Glutamatergic neuron (in vitro differentiated cells): ENCODE measurements around the gene GLRX3. TPM values are rescaled to one million over a fixed set of nuclear protein-coding genes. Genes with fewer than 3 reads are reported as not detected.

Experiments used
- DNase-seq: peaks from one replicate; pipeline ENCODE4 v3.0.0; 2022
- H3K27ac Mint-ChIP-seq: one replicate; pipeline ENCODE4 v1.8.0; 2020; ENCODE audit warnings: mild to moderate bottlenecking, mixed read lengths, inconsistent platforms; ENCODE audit not compliant: unreplicated experiment
- H3K27me3 Mint-ChIP-seq: one replicate; pipeline ENCODE4 v1.8.0; 2020; ENCODE audit warnings: mild to moderate bottlenecking, moderate library complexity, mixed read lengths, inconsistent platforms; ENCODE audit not compliant: unreplicated experiment
- H3K36me3 Mint-ChIP-seq: one replicate; pipeline ENCODE4 v1.8.0; 2020; ENCODE audit warnings: mild to moderate bottlenecking, mixed read lengths, inconsistent platforms; ENCODE audit not compliant: unreplicated experiment
- H3K4me1 Mint-ChIP-seq: one replicate; pipeline ENCODE4 v1.8.0; 2020; ENCODE audit warnings: mild to moderate bottlenecking, low read depth, mixed read lengths, inconsistent platforms; ENCODE audit not compliant: unreplicated experiment
- H3K4me3 Mint-ChIP-seq: one replicate; pipeline ENCODE4 v1.8.0; 2020; ENCODE audit warnings: mild to moderate bottlenecking, mixed read lengths, inconsistent platforms; ENCODE audit not compliant: unreplicated experiment
- H3K9me3 Mint-ChIP-seq: one replicate; pipeline ENCODE4 v1.8.0; 2020; ENCODE audit warnings: mild to moderate bottlenecking, moderate library complexity, mixed read lengths, inconsistent platforms; ENCODE audit not compliant: unreplicated experiment
- total RNA-seq: library from RNA; stranded (reverse); fragmentation: NEBNext Ultra II Directional; extraction: Animal tissue kit (Norgen Biotek cat#: 25700); gene quantifications from one replicate; pipeline ENCODE4 v1.2.1, GENCODE V29; 2021; ENCODE audit not compliant: unreplicated experiment
- TF ChIP-seq, protein P1 (sequence below): fragments of 200-600 bp; sonication (generic); IDR thresholded peaks from one replicate; pipeline ENCODE4 v1.5.0; 2021; ENCODE audit not compliant: partially characterized antibody, unreplicated experiment

Gene GLRX3
- total RNA-seq, 1 donor from 2014 or later = 80.1 TPM

DNA sequence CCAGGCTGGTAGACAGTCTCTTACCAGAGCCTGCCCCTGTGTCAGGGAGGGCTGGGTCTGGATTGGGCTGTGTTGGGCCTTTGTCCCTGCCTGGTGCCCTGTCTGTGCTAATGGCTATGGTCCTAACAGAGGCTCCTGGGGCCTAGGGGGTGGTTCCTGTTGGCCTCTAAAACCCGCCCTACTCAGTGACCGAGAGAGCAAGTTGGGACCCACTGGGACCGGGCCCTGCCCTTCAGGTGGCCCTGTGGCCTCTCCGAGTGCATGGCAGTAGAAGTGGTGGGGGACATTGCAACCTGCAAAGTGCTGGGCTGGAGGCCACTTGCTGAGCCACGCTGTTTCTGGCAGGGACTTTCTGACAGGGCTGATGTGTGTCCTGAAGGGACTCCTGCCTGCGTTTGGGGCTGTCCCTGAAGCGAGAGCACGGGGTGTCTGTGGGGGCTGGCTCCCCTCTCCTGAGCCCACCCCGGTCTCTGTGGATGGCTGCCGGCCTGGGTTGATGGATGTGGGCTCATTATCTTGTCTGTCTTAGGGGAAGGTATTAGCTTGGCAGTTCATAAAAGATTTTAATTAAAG is 56.2 kb downstream of the GLRX3 start:
- Mint-ChIP-seq H3K4me1 (peaks cover 10% of the 10 kb centered on the region), H3K9me3 (peaks cover 9% of the 10 kb centered on the region), H3K27me3 (peaks cover 14% of the 10 kb centered on the region), H3K4me3 (no peak overlapping the region), H3K36me3 (no peaks in the 10 kb centered on the region), H3K27ac (peak overlapping the region; percentile 22)
- no peak for DNase-seq
- TF ChIP-seq, protein P1, sequence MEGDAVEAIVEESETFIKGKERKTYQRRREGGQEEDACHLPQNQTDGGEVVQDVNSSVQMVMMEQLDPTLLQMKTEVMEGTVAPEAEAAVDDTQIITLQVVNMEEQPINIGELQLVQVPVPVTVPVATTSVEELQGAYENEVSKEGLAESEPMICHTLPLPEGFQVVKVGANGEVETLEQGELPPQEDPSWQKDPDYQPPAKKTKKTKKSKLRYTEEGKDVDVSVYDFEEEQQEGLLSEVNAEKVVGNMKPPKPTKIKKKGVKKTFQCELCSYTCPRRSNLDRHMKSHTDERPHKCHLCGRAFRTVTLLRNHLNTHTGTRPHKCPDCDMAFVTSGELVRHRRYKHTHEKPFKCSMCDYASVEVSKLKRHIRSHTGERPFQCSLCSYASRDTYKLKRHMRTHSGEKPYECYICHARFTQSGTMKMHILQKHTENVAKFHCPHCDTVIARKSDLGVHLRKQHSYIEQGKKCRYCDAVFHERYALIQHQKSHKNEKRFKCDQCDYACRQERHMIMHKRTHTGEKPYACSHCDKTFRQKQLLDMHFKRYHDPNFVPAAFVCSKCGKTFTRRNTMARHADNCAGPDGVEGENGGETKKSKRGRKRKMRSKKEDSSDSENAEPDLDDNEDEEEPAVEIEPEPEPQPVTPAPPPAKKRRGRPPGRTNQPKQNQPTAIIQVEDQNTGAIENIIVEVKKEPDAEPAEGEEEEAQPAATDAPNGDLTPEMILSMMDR = no peak

DNA sequence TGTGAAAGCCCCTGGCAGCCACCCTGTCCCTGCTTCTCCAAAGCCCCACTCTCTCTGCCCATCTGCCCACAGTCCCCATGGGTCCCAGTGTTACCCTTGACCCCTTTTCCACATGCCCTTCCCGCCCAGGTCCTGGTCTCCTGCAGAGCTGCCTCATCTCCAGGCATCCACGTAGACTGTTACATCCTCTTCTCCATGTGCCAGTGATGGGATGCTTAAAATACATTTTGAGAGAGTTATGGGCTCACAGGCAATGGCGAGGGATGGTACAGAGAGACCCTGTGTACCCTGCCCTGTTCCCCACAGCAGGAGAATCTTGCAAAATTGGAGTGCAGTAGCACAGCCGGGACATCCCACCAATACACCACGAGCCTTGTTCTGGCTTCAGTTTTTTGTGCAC is 56.8 kb downstream of the GLRX3 start:
- peaks cover 14% of the 10 kb centered on the region for H3K27me3 Mint-ChIP-seq
- H3K4me3 Mint-ChIP-seq = no peak overlapping the region

DNA sequence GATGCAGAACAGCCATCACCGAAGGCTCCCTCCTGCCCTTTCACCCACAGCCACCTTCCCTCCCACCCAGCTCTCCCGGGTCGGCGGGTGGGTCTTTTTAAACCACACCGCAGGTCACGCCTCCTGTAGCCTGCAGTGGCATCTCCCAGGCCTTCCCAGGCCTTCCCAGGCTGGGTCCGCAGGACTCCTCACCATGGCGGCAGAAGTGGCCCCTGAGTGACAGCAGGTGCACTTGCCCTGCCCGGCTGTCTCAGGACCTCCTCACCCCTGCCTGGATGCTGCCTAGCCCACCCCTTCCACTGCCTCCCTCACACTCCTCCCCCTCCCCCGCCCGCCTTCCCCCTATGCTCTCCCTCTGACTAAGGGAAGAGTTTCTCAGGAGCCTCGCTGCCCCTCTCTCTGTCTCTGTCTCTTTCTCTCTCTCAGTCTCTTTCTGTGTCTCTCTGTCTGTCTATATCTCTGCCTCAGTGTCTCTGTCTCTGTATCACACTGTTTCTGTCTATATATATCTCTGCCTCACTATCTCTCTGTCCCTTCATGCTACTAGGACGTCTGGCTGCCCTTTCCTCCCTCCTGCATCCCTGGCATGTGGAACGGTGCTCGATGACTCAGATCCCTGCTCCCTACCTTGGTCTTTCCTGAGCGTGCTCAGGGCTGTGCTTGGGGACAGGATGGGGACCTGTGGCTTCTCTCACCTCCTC is 57.5 kb downstream of the GLRX3 start:
- Mint-ChIP-seq H3K36me3 (no peaks in the 10 kb centered on the region), H3K4me3 (no peak overlapping the region), H3K4me1 (peaks cover 10% of the 10 kb centered on the region), H3K27me3 (peaks cover 12% of the 10 kb centered on the region), H3K9me3 (peaks cover 9% of the 10 kb centered on the region), H3K27ac (no peak overlapping the region)
- DNase-seq = no peak
- TF ChIP-seq, protein P1 = no peak

More for the DNA sequence above, 56.8 kb downstream of the GLRX3 start:
- DNase-seq = no peak
- H3K9me3 Mint-ChIP-seq = peaks cover 9% of the 10 kb centered on the region
- no peaks in the 10 kb centered on the region for H3K36me3 Mint-ChIP-seq
- no peak overlapping the region for H3K27ac Mint-ChIP-seq
- H3K4me1 Mint-ChIP-seq = peaks cover 10% of the 10 kb centered on the region
- TF ChIP-seq, protein P1 = no peak

DNA sequence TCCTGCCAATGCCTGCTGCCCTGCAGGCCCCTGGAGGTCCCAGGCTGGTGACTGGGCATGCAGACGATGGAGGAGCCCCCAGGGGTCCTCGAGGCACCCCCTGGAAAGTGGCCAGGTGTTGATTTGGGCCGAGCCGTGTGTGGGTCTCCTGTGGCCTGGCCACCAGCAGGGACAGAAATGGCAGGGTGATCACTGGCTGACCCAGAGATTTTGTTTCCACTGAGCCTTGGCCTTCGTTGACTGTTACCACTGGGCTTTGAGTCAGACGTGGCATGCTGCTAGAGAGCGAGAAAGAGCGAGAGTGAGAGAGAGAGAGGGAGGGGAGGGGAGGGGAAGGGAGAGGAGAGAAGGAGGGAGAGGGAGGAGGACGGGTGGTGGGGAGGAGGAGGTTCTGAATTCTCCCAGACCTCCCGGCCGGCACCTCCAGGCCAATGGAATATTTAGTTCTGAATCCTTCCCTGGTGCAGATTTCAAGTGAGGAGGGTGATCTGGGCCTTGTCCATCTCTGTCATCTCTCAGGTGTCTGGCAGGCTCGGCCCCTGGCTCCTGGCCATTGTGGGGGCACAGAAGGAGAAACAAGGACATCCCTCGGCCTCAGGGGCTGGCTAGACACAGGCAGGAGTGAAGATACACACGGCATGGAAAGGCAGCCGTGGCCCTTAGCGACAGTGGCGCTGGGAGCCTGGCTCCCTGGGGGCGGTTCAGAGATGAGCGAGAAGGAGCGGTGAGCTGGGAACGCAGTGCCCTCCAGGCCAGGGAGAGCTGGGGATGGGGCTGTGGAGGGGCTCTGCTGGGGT is 58.2 kb downstream of the GLRX3 start:
- Mint-ChIP-seq H3K27ac (no peak overlapping the region), H3K9me3 (peaks cover 9% of the 10 kb centered on the region), H3K27me3 (peaks cover 12% of the 10 kb centered on the region), H3K36me3 (no peaks in the 10 kb centered on the region), H3K4me3 (no peak overlapping the region), H3K4me1 (peaks cover 10% of the 10 kb centered on the region)
- TF ChIP-seq, protein P1 = no peak
- DNase-seq = no peak
